Osteoblast (primary cell): Measurements from ENCODE around the gene SEC61A2. TPM values are rescaled to one million over a fixed set of nuclear protein-coding genes. Genes with fewer than 3 reads are reported as not detected.
"Not testable (repeated sequence)": the region's sequence is repeated elsewhere in the genome, so short reads cannot be mapped to it uniquely, and the experiment has no call there.

ENCODE experiments used
- DNase-seq: peaks from one replicate; pipeline ENCODE4 v3.0.0; 2011; ENCODE audit warnings: low spot score, mixed read lengths; ENCODE audit not compliant: insufficient read length; ENCODE audit errors: missing footprints
- H2AFZ ChIP-seq: 2 replicates; pipeline ENCODE4 v1.6.0; 2011; ENCODE audit warnings: mild to moderate bottlenecking, low read length
- H3K27ac ChIP-seq: 2 replicates; pipeline ENCODE4 v1.5.1; 2011; ENCODE audit warnings: mild to moderate bottlenecking, low read depth, low read length, moderate library complexity
- H3K27me3 ChIP-seq: 2 replicates; pipeline ENCODE4 v1.6.0; 2012; ENCODE audit warnings: mild to moderate bottlenecking, control low read depth, inconsistent platforms, low read length, moderate library complexity; ENCODE audit not compliant: insufficient read depth
- H3K36me3 ChIP-seq: 2 replicates; pipeline ENCODE4 v1.5.1; 2011; ENCODE audit warnings: mild to moderate bottlenecking, low read length, control low read depth, moderate library complexity; ENCODE audit not compliant: insufficient read depth
- H3K4me1 ChIP-seq: 2 replicates; pipeline ENCODE4 v1.5.1; 2011; ENCODE audit warnings: mild to moderate bottlenecking, low read length, control low read depth, moderate library complexity; ENCODE audit not compliant: insufficient read depth
- H3K4me2 ChIP-seq: 2 replicates; pipeline ENCODE4 v1.6.0; 2011; ENCODE audit warnings: mild to moderate bottlenecking, low read length; ENCODE audit not compliant: insufficient read depth
- H3K4me3 ChIP-seq: fragments of 200-600 bp; sonication (generic); 3 replicates; pipeline ENCODE4 v1.5.1; 2012; ENCODE audit warnings: mild to moderate bottlenecking, low read length, inconsistent platforms; ENCODE audit not compliant: insufficient read depth
- H3K79me2 ChIP-seq: 2 replicates; pipeline ENCODE4 v1.6.0; 2012; ENCODE audit warnings: mild to moderate bottlenecking, low read length, control low read depth, inconsistent platforms; ENCODE audit not compliant: insufficient read depth
- H3K9me3 ChIP-seq: 2 replicates; pipeline ENCODE4 v1.5.1; 2011; ENCODE audit warnings: low read depth, low read length, control low read depth
- H4K20me1 ChIP-seq: 2 replicates; pipeline ENCODE4 v1.6.0; 2012; ENCODE audit warnings: mild to moderate bottlenecking, low read length, control low read depth; ENCODE audit not compliant: insufficient read depth
- total RNA-seq: library from RNA; depleted of rRNA; stranded (reverse); fragments of >200 nt; gene quantifications from 2 replicates; pipeline ENCODE4 v1.2.3, GENCODE V29; 2012
- TF ChIP-seq, protein P1 (sequence below): IDR thresholded peaks from 2 replicates; pipeline ENCODE4 v1.5.1; 2011; ENCODE audit warnings: mild to moderate bottlenecking, low read depth, low read length, moderate library complexity; ENCODE audit errors: extremely low read depth

Gene SEC61A2
- total RNA-seq, 1 donor: 9.4 TPM

DNA sequence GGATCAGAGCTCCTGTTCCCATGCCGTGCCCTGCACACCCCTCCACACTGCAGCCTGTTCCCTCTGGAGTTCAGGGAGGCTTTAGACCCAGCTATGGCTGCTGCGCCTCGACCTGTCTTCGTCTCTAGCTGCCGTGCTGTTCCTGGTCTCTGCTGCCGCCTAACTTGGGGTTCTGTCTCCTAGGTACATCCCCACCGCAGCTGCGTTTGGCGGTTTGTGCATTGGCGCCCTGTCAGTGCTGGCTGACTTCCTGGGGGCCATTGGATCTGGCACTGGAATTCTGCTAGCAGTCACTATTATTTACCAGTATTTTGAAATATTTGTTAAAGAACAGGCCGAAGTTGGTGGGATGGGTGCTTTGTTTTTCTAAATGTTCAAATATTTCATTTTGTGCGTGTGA lies 34.6 kb downstream of the SEC61A2 start:
- no peak for DNase-seq
- no peaks in the 10 kb centered on the region for H3K79me2 ChIP-seq
- H2AFZ ChIP-seq: no peak overlapping the region
- H3K9me3 ChIP-seq: no peaks in the 10 kb centered on the region
- TF ChIP-seq, protein P1, sequence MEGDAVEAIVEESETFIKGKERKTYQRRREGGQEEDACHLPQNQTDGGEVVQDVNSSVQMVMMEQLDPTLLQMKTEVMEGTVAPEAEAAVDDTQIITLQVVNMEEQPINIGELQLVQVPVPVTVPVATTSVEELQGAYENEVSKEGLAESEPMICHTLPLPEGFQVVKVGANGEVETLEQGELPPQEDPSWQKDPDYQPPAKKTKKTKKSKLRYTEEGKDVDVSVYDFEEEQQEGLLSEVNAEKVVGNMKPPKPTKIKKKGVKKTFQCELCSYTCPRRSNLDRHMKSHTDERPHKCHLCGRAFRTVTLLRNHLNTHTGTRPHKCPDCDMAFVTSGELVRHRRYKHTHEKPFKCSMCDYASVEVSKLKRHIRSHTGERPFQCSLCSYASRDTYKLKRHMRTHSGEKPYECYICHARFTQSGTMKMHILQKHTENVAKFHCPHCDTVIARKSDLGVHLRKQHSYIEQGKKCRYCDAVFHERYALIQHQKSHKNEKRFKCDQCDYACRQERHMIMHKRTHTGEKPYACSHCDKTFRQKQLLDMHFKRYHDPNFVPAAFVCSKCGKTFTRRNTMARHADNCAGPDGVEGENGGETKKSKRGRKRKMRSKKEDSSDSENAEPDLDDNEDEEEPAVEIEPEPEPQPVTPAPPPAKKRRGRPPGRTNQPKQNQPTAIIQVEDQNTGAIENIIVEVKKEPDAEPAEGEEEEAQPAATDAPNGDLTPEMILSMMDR: no peak
- H3K4me2 ChIP-seq: no peak overlapping the region
- H4K20me1 ChIP-seq: no peaks in the 10 kb centered on the region
- no peak overlapping the region for H3K4me3 ChIP-seq
- H3K4me1 ChIP-seq: no peaks in the 10 kb centered on the region
- H3K27ac ChIP-seq: no peak overlapping the region
- no peaks in the 10 kb centered on the region for H3K27me3 ChIP-seq
- peaks cover 75% of the 10 kb centered on the region for H3K36me3 ChIP-seq

DNA sequence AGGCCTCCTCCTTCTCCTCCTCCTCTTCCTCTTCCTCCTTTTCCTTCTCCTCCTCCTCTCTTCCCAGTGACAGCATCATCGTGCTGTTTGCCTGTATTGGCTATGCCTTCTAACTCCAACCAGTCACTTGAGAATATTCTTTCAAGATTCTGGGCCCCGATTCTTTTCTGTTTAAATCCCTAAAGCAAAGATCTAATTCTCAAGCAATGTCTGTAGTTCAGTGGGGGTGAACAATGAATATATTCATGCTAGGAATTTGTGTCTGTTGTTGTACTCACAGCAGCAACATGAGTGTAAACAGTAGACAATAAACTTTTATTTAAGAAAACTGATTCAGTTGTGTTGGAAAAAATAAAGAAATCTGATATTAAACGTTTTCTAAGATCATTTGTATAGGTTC lies 35.6 kb downstream of the SEC61A2 start:
- Histone ChIP-seq H3K4me3 (no peak overlapping the region), H3K79me2 (no peaks in the 10 kb centered on the region), H3K27me3 (no peaks in the 10 kb centered on the region), H3K9me3 (no peaks in the 10 kb centered on the region), H3K36me3 (peaks cover 75% of the 10 kb centered on the region), H4K20me1 (no peaks in the 10 kb centered on the region), H3K27ac (no peak overlapping the region), H2AFZ (no peak overlapping the region), H3K4me2 (no peak overlapping the region), H3K4me1 (no peaks in the 10 kb centered on the region)
- DNase-seq: no peak
- TF ChIP-seq, protein P1: no peak

DNA sequence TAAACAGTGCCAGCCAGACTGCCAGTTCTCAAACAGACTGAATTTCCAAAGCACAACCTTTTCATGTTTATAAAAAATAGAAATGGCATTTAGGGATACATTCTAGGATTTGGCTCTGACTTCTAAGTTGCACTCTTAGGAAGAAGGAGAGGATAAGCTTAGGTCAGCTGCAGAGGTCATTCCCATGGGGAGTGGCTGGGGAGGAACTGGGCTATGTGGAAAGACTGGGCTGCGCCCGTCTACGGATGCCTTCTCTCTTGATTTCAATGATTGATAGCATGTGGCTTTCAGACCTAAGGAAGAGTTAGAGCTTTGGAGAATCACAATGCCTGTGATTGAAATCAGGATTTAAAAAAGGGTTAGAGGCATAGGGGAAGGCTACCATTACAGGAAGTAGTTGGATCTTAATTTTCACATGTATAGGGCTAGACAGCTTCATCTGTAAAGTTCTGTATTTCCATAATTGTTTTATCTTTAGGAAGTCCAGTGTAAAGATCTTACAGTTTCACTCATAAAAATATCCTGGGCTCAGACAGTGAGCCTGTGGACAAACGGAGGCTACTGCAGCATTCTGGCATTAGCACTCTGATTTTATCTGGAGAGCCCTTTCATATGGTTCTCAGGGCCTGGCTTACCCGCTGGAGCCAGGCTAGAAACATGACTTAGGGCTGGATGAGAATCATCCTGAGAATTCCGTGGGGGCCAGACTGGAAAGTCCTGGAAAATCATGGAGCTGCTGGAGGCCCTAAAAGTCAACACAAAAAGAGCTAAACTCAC lies 36.7 kb downstream of the SEC61A2 start:
- peaks cover 79% of the 10 kb centered on the region for H3K36me3 ChIP-seq
- DNase-seq: no peak
- H3K4me3 ChIP-seq: no peak overlapping the region
- no peaks in the 10 kb centered on the region for H4K20me1 ChIP-seq
- TF ChIP-seq, protein P1: no peak
- H3K79me2 ChIP-seq: no peaks in the 10 kb centered on the region
- H3K27ac ChIP-seq: no peak overlapping the region
- H2AFZ ChIP-seq: no peak overlapping the region
- no peaks in the 10 kb centered on the region for H3K4me1 ChIP-seq
- no peak overlapping the region for H3K4me2 ChIP-seq
- no peaks in the 10 kb centered on the region for H3K9me3 ChIP-seq
- H3K27me3 ChIP-seq: no peaks in the 10 kb centered on the region

DNA sequence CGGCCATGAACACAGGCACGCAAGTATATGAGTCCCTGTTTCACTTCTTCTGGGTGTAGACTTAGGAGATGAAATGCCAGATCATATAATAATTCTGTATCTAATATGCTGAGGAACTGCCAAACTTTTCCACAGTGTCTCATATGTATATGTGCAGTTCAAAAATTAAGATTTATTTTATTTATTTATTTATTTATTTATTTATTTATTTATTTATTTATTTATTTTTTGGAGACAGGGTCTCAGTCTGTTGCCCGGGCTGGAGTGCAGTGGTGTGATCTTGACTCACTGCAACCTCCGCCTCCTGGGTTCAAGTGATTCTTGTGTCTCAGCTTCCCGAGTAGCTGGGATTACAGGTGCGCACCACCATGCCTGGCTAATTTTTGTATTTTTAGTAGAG lies 42.0 kb downstream of the SEC61A2 start:
- not testable (repeated sequence) for H3K27ac ChIP-seq, DNase-seq, H3K27me3 ChIP-seq, H3K4me1 ChIP-seq, H4K20me1 ChIP-seq, H3K79me2 ChIP-seq, H2AFZ ChIP-seq, H3K9me3 ChIP-seq, H3K4me2 ChIP-seq, H3K4me3 ChIP-seq
- peaks cover 70% of the 10 kb centered on the region for H3K36me3 ChIP-seq
